ENCODE results near the gene NR4A1. TPM values are rescaled to one million over a fixed set of nuclear protein-coding genes. Genes with fewer than 3 reads are reported as not detected.

The NR4A1 gene
- polyA plus RNA-seq, 1 donor from 2014 or later, result 3.4 TPM

- no peak overlapping the region for H3K4me3 ChIP-seq (ENCODE audit: low read length)
- no peaks in the 10 kb centered on the region for H4K20me1 ChIP-seq (ENCODE audit: insufficient read depth)
- H3F3A ChIP-seq (ENCODE audit: insufficient read depth, low read length, poor library complexity, severe bottlenecking), result no peaks in the 10 kb centered on the region
- H2AFZ ChIP-seq (ENCODE audit: low read depth, low read length), result no peak overlapping the region
- no peak overlapping the region for H3K4me2 ChIP-seq (ENCODE audit: low read length)
- no peaks in the 10 kb centered on the region for H3K27me3 ChIP-seq (ENCODE audit: insufficient read depth, low read depth, low read length)
- no peak overlapping the region for H3K27ac ChIP-seq (ENCODE audit: low read length)
- TF ChIP-seq SMC3 (conservative IDR thresholded peaks at IDR 0.05; ENCODE audit: poor library complexity) (no peak), RAD21 (conservative IDR thresholded peaks at IDR 0.05) (no peak), TAF1 (IDR thresholded peaks at IDR 0.05; ENCODE audit: low read depth) (no peak), MXI1 (conservative IDR thresholded peaks at IDR 0.05; ENCODE audit: poor library complexity, severe bottlenecking) (no peak), REST (IDR thresholded peaks at IDR 0.05; ENCODE audit: borderline replicate concordance) (no peak), CTCF (IDR thresholded peaks at IDR 0.05; ENCODE audit: poor library complexity, severe bottlenecking) (no peak), POLR2AphosphoS5 (IDR thresholded peaks at IDR 0.05) (no peak), EP300 (conservative IDR thresholded peaks at IDR 0.05; ENCODE audit: poor library complexity, severe bottlenecking) (no peak), EZH2 (IDR thresholded peaks at IDR 0.05; ENCODE audit: borderline replicate concordance, insufficient read depth, low read length, poor library complexity, severe bottlenecking) (no peak)
- no peak overlapping the region for H3K9ac ChIP-seq (ENCODE audit: low read length)
- H3K36me3 ChIP-seq (ENCODE audit: insufficient read depth, low read length), result no peaks in the 10 kb centered on the region
- no peaks in the 10 kb centered on the region for H3K9me3 ChIP-seq (ENCODE audit: low read length)
- no peaks in the 10 kb centered on the region for H3K9me2 ChIP-seq (ENCODE audit: insufficient read depth, low read length)
- H3K79me2 ChIP-seq (replicated peaks; ENCODE audit: insufficient read depth, low read length), result no peaks in the 10 kb centered on the region
Measured at GRCh38 chr12:52060498-52061177, 9.4 kb downstream of the NR4A1 start.

- no peak overlapping the region for H2AFZ ChIP-seq (ENCODE audit: low read depth, low read length)
- H3K79me2 ChIP-seq (replicated peaks; ENCODE audit: insufficient read depth, low read length), result no peaks in the 10 kb centered on the region
- H3K27ac ChIP-seq (ENCODE audit: low read length), result no peak overlapping the region
- TF ChIP-seq RAD21 (conservative IDR thresholded peaks at IDR 0.05) (no peak), SMC3 (conservative IDR thresholded peaks at IDR 0.05; ENCODE audit: poor library complexity) (no peak), POLR2AphosphoS5 (IDR thresholded peaks at IDR 0.05) (no peak), EZH2 (IDR thresholded peaks at IDR 0.05; ENCODE audit: borderline replicate concordance, insufficient read depth, low read length, poor library complexity, severe bottlenecking) (no peak), CTCF (IDR thresholded peaks at IDR 0.05; ENCODE audit: poor library complexity, severe bottlenecking) (no peak), REST (IDR thresholded peaks at IDR 0.05; ENCODE audit: borderline replicate concordance) (no peak), EP300 (conservative IDR thresholded peaks at IDR 0.05; ENCODE audit: poor library complexity, severe bottlenecking) (no peak), TAF1 (IDR thresholded peaks at IDR 0.05; ENCODE audit: low read depth) (no peak), MXI1 (conservative IDR thresholded peaks at IDR 0.05; ENCODE audit: poor library complexity, severe bottlenecking) (no peak)
- no peak overlapping the region for H3K4me3 ChIP-seq (ENCODE audit: low read length)
- no peaks in the 10 kb centered on the region for H3K27me3 ChIP-seq (ENCODE audit: insufficient read depth, low read depth, low read length)
- H3K4me2 ChIP-seq (ENCODE audit: low read length), result no peak overlapping the region
- H3F3A ChIP-seq (ENCODE audit: insufficient read depth, low read length, poor library complexity, severe bottlenecking), result no peaks in the 10 kb centered on the region
- no peaks in the 10 kb centered on the region for H4K20me1 ChIP-seq (ENCODE audit: insufficient read depth)
- no peaks in the 10 kb centered on the region for H3K9me2 ChIP-seq (ENCODE audit: insufficient read depth, low read length)
- H3K9me3 ChIP-seq (ENCODE audit: low read length), result no peaks in the 10 kb centered on the region
- no peak overlapping the region for H3K9ac ChIP-seq (ENCODE audit: low read length)
- no peaks in the 10 kb centered on the region for H3K36me3 ChIP-seq (ENCODE audit: insufficient read depth, low read length)
Measured at GRCh38 chr12:52061470-52062166, 10.4 kb downstream of the NR4A1 start.

All from neural cell (in vitro differentiated cells).